COR-L47 (cell line): ENCODE measurements around the gene SPTB.
"Not testable (repeated sequence)": the region's sequence is repeated elsewhere in the genome, so short reads cannot be mapped to it uniquely, and the experiment has no call there.

Experiments
- DNase-seq: peaks from one replicate; lab custom pipeline; 2025; lab: John Stamatoyannopoulos, UW

Gene SPTB

DNA sequence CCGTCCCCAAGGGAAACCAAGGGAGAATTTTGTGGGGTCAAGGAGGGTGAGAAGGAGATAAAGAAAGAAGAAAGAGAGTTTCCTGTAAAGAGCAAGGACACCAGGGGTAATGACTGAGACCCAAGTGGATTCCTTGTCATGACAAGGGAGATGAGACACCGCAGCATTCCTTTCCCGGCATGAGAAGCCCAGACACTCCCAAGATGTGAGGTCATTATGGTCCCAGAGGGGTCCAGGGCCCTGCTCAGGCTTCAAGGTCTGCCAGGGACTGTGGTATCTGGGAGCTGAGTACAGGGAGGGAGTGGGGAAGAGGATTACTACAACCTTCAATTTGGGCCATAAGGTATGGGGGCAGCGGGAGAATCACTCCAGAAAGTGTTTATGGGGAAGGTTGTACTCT is 58.1 kb downstream of the SPTB start:
- DNase-seq: no peak

DNA sequence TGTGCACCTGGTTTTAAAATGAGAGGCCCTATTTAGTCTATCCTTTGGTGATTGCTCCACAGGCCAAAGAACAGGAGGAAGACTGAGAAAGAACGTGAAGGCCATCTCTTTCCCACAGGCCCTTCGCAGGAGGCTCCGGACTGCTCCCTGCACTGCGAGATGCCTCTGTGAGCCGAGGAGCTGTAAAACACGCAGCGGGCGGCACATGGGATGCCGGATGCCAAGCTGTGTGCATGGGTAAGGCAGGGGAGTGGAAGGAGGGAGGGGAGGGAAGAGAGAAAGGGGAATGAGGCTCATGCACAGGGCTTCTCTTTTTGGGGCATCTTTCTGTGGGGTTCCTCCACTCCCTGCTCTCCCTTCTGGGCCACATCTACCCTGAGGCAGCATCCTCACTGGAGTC is 61.6 kb downstream of the SPTB start:
- no peak for DNase-seq

DNA sequence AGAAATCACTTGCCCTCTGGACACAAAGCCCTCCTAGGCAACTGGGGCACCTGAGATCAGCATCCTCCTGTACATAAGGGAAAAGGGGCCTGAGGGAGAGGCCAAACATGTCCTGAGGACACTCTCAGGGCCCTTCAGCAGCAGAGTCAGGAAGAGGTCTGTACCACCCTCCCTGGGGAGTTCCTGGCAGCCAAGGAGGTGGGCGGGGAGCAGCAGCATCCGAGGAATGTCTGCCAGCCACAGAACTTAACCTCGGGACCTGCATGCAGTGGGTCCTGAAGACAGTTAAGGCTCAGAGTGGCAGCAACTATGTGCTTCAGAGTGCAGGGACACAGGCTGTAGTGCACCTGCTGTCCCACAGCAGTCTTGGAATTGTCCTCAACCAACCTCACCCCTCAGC is 62.1 kb downstream of the SPTB start:
- no peak for DNase-seq

DNA sequence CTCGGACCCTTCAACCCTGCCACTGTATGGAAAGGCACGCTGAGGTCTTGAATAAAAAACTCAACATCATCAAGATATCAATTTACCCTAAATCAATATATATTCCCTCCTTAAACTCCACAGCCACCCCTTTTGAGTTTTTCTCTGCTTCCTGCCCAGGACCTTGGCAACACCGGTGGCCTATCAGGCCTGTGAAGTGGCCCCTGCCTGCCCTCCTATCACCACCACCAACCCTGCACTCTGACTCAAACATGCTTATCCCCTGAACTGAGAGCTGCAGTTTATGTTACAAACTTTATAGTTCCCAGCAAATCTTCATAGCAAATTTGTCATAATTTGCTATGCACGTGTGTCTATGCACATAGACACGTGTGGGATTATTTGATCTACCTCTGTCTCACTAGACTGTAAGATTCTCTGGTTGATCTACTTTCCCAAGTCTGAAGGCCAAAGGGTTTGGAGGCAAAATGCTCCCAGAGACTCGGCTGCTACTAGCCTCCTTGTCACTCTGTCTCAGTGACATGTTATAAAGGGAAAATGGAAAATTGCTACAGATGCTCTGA is 63.4 kb downstream of the SPTB start:
- DNase-seq: no peak

DNA sequence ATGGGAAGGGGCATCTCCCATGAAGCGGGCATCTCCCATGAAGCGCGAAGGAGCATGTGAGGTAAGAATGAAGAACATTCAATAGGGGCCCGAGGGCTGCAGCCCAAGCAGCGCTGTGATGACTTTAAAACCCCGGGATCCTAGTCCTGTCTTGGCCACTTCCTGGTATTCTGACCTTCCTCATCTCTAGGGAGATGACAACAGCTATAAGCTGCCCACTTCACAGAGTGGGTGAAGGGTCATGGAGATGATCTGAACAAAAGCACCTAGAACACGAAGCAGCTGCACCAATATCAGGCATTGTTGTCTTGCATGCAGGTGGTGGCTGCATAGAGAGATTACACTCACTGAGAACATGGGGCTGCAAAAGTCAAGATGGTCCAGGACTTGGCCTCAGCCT is 64.5 kb downstream of the SPTB start:
- DNase-seq: no peak

DNA sequence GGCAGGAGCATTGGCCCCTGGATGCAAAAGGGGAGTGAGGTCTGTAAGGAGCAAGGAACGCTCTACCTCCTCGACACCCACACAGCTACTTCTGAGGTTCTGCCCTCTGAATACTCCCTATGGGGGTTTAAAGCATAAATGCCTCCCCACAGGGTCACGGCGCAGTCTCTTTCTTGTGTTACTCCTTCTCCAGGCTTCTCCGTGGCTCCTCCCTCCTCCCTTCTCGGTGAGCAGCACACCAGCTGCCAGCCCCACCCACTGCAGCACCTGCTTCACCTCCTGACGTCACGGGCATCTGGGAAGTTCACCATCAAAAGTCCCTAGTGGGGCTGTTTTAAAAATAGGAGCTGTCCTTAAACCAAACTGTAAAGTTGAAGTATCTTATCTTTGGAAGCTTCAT is 67.3 kb downstream of the SPTB start:
- DNase-seq: peak; percentile 78

DNA sequence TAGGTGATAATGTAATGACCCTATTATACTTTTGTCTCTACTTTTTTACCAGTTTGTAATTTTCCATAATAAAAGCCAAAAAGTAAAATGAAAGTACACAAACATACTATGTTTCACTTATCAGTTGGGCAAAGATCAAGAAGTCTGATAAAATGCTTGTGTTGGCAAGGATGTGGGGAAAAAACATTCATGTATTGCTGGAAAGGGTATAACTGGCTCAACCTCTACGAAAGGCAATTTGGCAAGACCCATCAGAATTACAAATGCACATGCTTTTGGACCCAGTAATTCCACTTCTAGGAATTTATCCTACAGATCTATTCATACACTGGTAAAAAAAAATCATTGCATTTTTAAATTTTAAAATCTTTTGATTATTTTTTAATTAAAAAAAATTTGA is 68.0 kb downstream of the SPTB start:
- no peak for DNase-seq

DNA sequence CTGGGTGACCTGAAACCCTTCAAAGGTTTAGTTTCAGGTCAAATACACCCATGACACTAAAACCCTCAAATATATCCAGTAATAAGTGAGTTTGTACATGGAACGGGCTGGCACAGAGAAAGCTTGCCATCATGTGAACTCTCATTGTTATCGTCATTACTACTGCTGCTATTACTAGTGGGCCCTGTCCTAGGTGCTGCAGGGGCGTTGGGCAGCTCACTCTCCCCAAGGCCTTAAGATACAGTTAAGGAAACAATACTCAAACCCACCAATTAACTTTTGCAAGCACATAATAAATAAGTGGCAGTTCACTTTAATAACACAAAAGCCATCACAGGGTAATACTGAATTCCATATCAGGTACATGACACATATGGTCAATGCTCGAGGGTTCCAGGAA is 71.3 kb downstream of the SPTB start:
- DNase-seq: no peak

DNA sequence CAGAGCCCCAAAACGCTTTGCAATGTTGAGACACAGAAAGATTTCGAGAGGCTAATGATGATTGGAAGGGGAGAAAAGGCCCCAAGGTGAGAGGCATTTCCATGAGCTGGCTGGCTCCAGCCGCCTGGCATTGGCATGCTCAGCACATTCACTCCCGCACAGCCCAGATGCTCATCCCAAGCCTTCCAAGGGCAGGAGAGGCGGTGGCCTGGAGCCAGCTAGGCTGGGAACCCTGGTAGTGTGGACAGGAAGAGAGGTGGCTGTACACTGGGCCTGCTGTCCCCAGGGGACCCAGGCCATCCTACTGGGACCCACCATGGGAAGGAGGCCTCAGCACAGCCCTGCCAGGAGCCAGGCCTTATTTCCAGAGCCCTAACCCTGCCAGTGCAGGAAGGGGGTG is 72.2 kb downstream of the SPTB start:
- no peak for DNase-seq

DNA sequence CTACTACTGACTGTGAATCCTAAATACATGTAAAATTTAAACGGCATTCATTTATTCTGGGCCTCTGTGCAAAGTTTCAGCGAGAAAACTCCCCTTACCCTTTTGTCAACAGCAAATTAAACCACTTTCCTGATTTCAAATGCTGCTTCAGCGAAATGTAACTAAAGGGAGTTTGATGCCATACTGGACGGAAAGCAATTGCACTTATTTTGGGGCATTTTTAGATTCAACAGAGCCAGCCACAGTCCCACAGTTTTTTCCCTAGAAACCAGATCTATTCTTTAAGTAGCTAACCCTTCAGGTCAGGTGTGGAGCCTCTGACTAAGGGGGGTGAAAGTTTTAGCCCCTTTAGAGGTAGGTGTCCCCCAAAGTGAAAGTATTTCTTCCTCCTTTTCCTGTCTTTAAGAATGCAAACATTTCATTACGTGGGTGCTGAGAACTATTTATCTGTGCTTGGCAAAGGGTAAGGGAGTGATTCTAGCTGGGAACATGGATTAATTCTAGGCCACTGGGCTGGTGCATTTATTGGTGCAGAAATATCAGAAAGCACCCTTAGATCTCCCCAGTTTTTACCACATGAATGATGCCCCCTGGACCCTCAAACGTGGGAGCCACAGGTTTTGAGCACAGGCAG is 72.7 kb downstream of the SPTB start:
- DNase-seq: no peak

DNA sequence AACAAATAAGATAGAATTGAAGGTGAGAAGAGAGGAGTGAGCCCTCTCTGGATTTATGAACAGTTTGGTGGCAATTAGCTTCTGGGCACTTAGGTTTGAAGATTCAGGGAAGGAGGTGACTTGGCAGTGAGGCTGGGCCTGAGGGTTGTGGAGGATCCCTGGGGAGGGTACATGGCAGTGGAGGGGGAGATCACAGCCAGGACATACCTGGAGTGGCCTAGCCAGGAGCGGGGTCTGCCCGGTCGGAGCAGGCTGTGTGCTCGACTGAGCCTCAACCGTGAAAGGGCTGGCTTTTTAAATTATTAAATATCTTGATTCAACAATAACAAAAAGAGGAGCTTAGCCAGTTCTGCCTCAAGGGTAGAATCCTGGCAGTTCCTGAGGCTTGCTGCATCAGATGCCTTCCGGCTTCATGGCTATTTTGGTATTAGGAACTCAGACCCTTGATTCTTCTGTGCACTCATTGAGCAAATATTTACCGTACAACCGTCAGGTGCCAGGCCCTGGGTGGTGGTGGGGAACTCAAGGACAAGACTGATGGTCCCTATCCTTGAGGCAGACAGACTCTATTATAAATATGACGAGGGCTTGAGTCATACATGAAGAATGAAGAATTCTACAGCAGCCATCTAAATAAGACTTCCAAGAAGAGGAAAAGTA is 73.4 kb downstream of the SPTB start:
- peak; percentile 13 for DNase-seq

DNA sequence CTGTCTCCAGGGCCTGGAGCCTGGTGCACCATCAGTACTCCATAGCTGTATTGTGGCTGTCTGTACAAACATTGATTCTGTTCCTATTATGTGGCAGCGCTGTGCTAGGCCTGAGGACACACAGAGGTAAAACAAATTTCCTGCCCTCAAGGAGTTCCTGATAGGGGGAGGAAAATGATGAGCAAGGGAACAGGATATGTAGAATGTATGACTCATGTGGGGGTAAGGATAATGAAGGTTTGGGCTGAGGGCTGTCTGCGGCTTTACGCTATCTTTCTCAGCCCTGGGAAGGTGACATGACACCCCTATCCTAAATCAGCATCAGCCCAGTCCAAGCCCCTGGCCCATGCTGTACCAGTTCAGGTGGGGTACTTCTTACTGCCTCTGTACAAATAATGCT is 74.1 kb downstream of the SPTB start:
- DNase-seq: not testable (repeated sequence)

DNA sequence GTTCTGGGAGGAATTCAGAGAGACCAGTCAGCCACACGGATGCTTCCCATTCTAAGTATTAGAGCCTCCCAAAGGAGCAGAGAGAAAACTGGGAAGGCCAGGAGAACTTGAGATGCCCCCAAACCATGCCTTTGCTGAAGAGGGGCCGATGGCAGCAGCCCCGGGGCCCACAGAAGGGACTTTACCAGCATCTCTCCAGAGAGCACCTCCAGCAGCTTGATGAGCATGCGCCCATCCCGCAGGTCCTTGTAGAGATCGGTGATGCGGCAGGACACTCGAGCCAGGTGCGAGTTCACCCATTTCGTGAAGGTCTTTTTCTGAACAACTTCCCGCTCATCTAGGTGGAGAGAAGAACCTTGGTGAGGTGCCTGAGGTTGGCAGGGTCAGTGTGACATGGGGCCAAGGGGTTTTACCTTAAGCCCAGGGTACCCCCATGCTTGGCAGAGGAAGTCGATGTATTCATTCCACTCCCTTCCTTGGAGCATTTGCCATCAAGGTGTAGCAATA is 74.9 kb downstream of the SPTB start:
- DNase-seq: no peak

DNA sequence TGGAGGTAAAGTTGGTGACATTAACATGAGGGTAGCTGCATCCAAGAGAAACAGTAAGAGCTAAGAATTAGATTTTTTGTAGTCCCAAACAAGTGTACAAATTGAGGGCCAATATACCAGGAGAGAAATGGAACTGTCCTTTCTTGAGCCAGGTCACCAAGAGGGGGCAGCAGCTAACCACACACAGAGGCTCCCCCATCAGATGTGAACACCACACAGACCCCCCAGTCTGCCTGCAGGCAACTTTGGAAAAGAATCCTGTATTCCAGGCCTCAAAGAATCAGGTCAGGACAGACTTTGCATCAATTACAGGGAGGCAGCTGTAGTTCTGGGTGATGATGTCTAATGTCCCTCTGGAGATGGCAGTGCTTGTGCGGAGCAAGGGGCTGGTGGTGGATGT is 77.9 kb downstream of the SPTB start:
- peak; percentile 12 for DNase-seq

DNA sequence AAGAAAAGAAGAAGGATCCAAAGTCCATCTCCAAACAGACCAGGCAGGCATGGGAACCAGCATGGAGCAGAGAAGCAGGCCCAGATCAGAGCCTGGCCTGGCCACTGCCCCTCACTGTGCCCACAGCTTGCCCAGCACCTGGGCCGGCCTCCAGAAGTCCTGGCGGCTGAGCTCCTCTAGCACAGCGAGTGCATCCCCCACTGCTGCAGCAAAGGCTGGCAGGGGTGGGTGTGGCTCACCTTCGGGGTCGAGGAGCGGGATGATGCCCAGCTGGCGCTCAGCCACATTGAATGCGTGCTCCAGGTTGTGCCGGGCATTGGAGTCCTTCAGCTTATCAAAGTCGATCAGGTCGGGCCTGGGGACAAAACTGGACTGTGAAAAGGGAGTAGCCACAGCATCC is 78.7 kb downstream of the SPTB start:
- DNase-seq: no peak

DNA sequence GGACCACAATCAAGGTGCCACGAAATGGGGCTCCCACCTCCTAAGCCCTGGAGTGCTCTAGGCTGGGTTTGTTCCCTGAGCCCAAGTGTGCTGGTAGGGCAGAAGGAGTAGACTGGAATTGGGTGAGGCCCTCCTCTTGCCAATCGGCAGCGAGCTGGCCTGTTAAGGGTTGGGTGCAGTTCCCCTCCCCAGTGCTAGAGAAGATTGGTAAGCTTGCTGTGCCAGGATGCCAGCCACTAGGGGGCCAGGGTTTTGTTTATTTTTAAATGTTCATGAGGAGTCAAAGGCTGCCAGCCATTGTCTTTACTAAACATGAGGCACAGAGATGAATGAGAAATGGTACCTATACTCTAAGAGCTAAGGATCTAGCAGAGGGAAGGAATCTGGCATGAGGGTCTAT is 79.7 kb downstream of the SPTB start:
- peak; percentile 16 for DNase-seq

DNA sequence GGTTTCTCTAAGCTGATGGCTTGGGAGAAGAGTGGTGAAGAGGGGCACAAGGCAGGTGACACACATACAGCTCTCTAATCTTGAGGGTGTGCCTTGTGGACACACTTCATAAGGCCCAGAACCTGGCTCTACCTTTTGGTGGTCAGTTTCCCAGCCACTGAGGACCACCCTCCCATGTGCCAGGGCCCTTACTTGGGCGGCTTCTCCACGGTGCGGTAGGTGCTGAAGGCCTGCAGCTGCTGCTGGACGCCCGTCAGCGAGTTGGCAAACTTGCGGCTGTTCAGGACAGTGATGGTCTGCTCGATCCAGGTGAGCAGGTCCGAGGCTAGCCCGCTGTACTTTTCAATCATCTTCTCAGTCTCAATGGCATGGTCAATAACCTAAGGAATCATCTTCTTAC is 80.2 kb downstream of the SPTB start:
- DNase-seq: no peak

DNA sequence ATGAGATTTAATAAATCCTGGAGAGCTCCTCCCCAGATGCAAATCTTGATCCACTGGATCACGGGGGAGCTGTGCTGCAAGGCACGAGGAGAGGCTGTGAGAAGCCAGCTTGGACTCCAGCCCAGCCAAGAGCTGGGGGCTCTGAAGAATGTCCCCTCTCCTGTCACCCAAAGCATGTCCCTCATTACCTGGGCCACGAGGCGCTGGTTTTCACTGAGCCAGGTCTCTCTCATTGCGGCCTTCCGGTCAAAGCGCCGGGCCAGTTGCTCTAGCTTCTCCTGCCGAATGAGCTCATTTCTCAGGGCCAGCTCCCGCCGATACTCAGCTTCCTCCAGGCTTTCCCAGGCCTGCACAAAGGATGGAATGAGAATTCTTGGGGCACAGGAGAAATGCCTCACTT is 83.3 kb downstream of the SPTB start:
- DNase-seq: no peak

DNA sequence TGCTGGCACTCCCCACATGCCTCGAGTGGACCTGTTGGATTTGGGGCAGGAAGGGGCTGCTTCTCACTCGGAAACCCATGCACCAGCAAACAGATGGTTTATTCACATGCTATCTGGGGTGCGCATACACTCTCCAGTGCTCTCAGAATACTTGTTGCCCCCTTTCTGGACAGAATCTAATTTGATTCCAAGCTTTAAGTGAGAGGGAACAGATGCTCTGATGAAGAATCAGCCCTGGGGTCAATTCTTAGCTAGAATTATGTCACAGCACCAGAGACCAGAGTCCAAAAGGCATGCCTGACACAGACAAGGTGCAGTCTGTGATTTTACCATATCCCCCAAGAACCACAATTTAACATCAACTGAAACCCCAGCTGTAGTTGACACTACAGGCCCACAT is 83.8 kb downstream of the SPTB start:
- DNase-seq: no peak

DNA sequence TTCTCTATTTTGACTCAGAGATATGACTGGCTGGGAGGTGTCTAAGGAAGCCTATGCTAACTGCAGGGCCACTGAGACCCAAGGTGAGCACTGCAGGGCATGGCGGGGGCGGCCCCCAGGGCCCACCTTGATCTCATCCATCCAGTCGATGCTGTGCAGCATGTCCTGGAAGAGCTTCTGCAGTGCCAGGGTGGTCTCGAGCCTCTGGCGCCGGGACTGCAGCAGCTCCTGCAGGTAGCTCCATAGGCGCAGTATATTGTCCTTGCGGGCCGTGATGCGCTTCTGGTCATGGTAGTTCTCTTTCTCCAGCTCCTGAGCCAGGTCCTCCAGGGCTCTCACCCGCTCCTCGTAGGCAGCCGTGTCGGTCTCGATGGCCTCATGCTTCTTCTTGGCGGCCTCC is 84.5 kb downstream of the SPTB start:
- DNase-seq: no peak

DNA sequence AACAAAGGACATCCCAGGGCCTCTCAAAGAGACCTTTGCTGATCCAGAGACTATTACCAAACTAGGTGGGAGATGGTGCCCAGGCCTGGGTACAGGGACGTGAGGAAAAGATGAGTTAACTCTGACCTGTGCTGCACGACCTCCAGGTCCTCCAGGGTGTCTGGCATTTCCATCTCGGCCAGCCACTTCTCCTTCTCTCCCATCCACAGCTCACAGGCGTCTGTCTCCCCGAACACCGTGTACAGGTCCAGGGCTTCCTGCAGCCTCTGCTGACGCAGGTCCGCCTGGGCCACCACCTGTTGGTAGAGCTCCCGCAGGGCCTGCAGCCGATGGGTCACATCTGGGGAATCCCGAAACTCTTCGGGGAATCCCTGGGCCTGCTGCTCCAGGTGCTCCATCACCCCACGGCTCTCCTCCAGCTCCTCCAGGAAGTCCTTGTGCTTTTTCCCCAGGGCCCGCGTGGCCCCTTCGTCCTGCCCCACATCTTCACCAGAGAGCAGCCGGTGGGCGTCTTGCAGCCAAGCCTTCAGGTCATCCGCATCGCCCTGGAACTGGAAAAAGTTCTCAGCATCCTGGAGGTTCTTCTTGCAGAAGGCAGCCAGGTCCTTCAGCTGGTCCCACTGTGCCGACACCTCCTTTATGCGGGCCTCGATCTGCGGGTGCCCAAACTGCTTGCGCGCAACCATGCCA is 86.7 kb downstream of the SPTB start:
- no peak for DNase-seq

DNA sequence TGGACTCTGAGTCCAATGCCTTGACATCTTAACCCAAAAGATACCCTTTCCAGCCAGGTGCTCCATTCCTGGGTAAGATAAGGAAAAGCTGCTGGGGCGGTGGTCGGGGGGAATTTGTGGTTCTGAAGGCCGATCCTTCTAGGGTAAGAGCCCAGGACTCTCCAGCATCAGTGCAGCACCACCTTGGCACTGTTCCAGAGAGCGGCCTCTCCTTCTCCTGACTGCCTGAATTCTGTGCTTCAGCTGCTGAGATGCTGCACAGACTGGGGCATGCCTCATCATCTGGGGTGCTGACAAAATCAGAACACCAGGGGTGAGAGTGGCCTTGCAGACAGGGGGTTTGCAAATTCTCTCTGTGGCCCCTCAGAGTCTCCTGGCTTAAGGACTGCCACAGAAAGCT is 87.5 kb downstream of the SPTB start:
- DNase-seq: no peak

DNA sequence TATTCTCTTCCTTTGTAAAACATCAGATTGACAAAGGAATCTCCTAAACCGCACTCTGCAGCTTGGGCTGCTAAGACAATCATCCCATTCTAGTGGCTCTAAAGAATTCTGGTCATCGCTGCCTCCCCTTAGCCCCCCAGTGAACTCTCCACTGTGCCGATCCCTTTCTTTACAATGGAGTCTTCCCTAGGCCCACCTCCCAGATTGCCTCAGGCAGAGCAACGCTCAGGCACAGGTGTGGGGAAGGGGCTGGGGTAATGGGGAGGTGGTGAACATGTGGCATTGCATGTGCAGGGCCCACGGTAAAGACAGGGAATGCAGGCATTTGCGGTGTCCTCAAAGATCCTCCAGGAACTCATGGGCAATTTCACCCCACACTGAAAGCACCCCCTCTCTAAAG is 89.2 kb downstream of the SPTB start:
- no peak for DNase-seq
